Measurements from ENCODE around the gene AQP6.

Gene AQP6

GRCh38 chr12:49953961-49954846 lies 18.5 kb upstream of the AQP6 start:
- no peak for TF ChIP-seq CTCF (IDR thresholded peaks at IDR 0.05; ENCODE audit: borderline replicate concordance, insufficient read depth, low read depth, low read length)
- no peak overlapping the region for H3K4me3 ChIP-seq (ENCODE audit: low read depth, low read length)

DNA sequence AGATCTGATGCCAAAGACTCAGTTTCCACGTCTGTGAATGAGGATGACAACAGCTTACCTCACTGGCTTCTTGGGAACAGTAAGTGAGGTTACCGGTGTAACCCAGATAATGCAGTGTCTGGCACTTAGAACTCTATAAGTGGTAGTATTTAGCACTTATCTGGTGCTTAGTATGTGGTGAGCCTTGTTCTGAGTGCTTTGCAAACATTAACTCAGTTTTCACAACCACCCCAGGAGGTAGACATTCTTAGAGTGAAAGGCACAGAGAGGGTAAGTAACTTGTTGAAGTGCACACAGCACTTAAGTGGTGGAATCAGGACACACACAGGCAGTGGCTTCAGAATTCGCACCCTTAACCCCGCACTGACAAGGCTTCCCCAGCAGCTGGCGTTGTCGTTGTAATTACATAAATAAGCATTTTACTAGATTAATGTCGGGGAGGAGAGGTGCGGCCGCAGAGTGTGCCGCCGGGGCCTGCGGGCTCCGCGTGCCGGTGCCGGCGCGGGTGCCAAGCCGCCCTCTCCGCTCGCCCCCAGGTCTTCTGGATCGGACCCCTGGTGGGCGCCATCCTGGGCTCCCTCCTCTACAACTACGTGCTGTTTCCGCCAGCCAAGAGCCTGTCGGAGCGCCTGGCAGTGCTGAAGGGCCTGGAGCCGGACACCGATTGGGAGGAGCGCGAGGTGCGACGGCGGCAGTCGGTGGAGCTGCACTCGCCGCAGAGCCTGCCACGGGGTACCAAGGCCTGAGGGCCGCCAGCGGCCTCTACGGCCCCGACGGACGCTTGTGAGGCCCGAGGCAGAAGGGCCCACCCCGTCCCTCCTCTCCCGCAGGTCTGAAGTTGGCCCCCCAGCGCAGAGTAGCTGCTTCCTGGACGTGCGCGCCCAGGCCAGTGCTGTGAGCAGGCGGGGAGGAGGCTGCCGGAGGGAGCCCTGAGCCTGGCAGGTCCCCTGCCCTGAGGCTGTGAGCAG lies 17.6 kb upstream of the AQP6 start:
- TF ChIP-seq CTCF (IDR thresholded peaks at IDR 0.05; ENCODE audit: borderline replicate concordance, insufficient read depth, low read depth, low read length): no peak
- no peak overlapping the region for H3K4me3 ChIP-seq (ENCODE audit: low read depth, low read length)

- TF ChIP-seq CTCF (IDR thresholded peaks at IDR 0.05; ENCODE audit: borderline replicate concordance, insufficient read depth, low read depth, low read length): no peak
- no peak overlapping the region for H3K4me3 ChIP-seq (ENCODE audit: low read depth, low read length)
Observed at GRCh38 chr12:49955899-49956662, 16.7 kb upstream of the AQP6 start.

DNA sequence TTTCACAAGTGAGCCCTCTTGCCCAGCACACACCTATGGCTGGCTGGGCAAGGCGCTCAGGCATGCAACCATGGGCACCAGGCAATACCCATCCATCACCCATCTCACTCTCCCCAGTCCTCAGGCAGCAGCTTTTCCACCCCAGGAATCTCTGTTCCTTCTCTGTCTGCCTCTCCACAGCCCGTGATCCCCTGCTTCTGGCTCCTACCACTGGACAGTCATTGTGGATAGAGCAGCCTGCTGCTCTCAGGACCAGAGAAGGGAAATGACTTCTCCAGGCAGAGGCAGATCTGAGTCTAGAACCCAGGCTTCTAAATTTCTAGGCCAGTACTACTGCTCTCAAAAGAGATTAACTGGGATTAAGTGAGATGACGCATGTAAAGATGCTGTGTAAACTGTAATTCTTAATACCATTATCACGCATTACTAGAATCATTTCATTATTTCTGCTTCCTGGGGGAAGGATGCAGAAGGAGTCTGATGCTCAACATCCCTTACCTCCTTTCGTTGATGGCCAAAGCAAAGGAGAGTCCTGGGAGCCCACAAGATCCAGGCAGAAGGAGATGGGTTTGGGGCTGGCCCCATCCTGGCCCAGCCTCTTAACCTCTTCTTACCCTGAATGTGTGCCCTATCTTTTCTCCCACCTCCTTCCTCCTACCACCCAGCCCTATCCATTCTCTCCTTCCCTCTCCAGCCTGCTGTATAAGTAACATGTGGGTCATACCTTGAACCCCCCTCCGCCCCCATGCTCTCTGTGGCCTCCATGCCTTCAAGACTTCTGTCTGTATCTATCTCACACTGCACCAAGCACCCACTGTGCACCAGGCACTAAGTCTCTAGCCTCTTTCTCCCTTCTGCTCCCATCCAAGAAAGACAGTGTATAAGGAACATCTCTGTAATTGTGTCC lies 15.8 kb upstream of the AQP6 start:
- no peak for TF ChIP-seq CTCF (IDR thresholded peaks at IDR 0.05; ENCODE audit: borderline replicate concordance, insufficient read depth, low read depth, low read length)
- no peak overlapping the region for H3K4me3 ChIP-seq (ENCODE audit: low read depth, low read length)

- no peak overlapping the region for H3K4me3 ChIP-seq (ENCODE audit: low read depth, low read length)
Observed at GRCh38 chr12:49957570-49957967, 15.2 kb upstream of the AQP6 start.

More at GRCh38 chr12:49957570-49957967, 15.2 kb upstream of the AQP6 start:
- TF ChIP-seq CTCF (IDR thresholded peaks at IDR 0.05; ENCODE audit: borderline replicate concordance, insufficient read depth, low read depth, low read length): no peak
